Dermis blood vessel endothelial cell (primary cell): ENCODE measurements around the gene PARD3B. TPM values are rescaled to one million over a fixed set of nuclear protein-coding genes. Genes with fewer than 3 reads are reported as not detected.
"Not testable (repeated sequence)": the region's sequence is repeated elsewhere in the genome, so short reads cannot be mapped to it uniquely, and the experiment has no call there.

Experiments used
- DNase-seq: peaks from one replicate; pipeline ENCODE4 v3.0.0; 2010
- total RNA-seq: library from RNA; depleted of rRNA; stranded (reverse); fragments of >200 nt; gene quantifications from 2 replicates; pipeline ENCODE4 v1.2.3, GENCODE V29; 2014

PARD3B gene
- total RNA-seq, 1 donor from 2014 or later = 13.3 TPM

DNA sequence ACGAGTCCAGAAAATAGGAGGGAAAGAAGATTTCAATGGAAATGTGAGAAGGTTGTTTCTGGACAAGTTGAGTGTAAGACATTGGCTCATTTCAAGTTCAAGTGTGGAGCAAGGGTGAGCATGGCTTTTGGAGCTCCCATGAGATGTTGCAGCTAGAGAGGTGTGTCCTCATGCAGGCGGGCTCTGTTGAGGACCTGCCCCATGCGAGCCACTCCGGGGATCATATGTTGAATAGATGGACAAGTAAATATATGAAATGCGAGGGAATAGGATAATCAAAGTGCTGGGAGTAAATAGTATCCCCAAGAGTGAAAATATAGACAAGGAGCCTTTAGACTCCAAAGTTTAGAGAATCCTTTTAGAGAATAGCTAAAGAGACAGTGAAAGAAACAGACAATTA lies 936.6 kb downstream of the PARD3B start:
- no peak for DNase-seq

DNA sequence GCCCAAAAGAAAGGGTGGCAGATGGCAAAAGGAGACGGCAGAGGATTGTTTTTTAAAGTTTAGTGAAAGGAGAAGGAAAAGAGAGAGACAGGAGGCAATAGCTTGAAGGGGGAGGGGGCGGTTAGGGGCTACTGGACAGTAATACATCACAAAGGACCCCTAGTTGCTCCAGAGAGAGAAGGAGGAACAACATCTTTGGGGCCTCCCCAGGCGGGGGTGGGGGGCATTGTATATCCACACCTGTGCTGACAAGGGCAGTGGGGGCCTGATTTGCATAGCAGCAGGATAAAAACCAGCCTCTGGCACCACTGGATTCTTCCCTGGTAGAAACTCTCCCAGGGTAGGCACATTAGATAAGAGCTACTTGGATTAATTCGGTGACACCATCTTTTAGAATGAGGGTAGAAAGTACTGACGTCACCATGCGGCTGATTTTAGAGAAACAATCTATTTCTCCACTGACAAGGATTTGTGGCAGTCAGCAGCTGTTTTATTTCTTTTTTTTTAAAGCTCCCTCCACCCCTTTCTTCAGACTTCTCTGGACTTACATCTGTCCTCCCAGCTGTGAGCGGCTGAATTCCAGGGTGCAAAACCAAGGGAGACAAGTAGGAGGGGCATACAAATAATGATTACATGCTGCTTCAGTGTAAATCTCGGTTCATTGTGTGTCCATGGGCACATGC lies 937.3 kb downstream of the PARD3B start:
- DNase-seq = no peak

DNA sequence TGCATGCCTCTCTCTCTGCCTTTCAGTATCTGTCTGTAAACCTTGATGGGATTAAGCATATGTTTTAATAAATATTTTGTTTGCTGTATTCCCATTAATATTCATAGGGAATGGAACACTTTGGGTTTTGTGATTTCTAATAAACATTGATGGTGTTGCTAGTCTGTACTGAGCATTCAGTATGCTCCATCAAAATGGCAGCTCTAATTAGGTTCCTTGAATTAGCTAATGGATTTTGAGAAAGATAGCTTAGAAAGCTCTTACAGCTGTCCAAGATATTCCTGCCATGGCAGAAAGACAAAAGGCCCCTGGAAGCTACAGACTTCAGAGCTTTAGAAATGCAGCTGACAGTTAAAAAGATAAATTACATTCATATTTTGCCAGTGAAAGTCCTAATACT lies 937.8 kb downstream of the PARD3B start:
- DNase-seq = no peak

DNA sequence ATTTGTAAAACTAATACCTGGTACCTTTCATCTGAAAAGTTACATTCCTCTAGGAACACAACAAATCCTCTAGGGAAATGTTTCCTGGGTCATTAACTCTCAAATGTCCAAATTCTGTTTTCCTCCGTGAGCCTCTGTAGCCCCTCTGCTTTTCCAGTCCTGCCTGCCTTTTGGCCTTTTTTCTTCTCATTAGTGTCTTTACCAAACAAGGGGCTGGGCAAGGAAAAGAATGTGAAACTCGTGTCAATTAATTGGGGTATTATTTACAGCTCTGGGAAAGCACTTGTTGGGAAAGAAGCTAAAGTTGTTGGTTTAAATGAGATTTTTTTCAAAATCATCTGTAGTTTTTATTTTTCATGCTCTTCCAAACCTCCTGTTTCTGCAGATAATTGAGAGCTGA lies 938.9 kb downstream of the PARD3B start:
- no peak for DNase-seq

DNA sequence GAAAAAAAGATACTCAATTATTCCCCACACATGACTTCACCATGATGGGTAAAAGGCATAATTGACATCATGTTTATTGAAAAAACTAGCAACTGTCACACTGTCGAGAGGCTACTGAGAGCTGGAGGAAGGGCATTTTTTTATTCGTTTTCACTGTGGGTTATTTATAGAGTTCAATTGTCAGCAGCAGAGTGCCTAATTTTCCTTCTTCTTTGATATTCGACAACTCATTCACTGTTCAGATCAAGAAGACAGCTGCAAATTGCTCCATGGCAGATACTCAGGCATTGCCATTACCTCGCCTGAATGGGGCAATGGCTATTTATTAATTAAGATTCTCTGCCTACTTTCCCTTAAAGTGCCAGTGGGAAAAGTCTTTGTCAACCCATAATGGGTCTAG lies 939.5 kb downstream of the PARD3B start:
- DNase-seq = no peak

DNA sequence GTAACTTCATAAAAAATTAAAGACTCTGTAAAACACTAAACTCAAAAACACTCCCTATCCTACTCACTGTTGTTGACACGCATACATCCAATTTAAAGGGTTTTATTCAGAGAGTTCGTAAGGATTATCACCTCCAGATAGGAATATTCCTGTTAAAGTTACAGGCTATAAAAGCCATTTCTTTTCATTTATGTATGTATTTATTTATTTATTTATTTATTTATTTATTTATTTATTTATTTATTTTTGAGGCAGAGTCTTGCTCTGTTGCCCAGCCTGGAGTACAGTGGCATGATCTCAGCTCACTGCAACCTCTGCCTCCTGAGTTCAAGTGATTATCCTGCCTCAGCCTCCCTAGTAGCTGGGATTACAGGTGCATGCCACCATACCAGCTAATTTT lies 948.3 kb downstream of the PARD3B start:
- DNase-seq = not testable (repeated sequence)

DNA sequence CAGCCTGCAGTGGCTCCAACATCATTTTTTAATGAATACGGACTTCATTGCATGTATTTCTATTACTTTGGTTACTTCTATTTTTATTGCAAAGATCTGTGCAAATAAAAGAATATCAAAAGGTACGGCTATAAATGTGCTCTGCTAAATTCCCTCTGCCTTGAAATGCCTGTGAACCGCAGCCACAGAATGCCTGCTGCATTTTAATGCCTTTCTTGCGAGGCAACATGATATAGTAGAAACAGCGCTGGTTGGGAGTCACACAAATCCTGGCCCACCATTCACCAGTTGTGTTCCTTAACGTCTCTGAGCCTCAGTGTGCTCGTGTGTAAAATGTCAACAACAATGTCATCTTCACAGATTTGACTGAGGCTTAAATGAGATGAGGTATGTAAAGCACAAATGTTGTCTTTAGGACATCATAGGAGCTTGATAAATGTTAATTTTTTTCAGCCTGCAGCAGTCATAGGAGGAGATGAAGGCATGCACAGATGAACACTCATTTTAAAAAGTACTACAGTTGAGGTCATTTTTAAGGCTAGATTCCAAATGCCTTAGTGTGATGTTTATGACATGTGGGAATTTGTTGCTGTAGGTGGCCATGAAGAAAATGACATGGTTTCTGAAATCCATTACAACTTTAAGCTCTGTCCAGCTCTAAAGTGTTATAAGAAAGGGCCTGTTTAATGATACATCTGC lies 949.4 kb downstream of the PARD3B start:
- no peak for DNase-seq

DNA sequence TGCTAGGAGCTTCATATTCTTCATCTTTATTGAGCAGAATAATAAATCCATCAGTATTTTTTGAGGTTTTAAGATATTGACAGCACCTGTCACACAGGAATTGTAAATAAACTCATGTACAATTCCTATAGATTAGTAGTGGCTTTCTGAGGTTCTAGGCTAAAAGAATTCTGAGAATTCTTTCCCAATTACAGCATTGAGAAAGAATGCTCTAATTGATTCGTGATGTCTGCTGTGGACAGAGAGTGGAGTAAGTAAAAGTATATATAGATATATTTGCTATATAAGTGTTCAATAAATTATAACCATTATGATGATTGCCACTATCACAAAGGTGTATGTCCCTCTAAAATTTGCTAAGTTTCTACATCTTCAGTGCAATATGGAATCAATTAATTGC lies 950.5 kb downstream of the PARD3B start:
- DNase-seq = no peak

DNA sequence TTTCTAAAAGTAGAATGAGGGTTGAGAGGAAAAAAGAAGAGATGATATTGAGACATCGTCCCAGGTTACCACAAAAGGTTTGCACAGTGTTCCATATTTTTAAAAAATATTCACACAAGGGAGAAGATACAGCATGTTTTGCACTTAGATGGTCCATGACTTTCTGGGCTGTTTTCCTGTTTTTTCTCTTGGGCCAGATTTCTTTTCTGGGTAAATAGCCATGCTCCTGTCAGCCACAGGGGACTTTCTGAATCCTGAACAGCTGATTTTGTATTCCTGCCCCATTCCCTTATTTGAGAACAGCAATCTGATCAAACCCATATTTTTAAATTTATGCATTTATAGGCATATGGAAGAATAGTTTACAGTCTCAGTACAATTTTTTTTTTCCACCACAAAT lies 951.1 kb downstream of the PARD3B start:
- no peak for DNase-seq

DNA sequence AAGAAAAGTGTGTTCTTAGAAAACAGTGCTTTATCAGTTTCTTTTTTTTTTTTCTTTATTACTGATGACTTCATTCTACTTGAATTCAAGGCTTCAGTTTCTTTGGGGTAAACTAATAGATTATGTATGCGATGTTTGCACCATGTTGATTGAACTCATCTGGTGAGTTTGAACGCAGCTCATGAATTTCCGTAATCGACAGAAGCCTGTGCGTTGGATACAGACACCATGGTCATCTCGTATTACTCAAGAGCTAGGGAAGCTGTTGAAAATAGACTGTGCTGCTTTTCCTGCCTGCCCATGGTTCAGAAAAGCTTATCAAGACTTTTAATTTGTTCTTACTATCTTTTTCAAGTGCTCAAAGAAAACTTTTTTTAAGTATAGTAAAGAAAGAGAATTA lies 951.5 kb downstream of the PARD3B start:
- DNase-seq = no peak

DNA sequence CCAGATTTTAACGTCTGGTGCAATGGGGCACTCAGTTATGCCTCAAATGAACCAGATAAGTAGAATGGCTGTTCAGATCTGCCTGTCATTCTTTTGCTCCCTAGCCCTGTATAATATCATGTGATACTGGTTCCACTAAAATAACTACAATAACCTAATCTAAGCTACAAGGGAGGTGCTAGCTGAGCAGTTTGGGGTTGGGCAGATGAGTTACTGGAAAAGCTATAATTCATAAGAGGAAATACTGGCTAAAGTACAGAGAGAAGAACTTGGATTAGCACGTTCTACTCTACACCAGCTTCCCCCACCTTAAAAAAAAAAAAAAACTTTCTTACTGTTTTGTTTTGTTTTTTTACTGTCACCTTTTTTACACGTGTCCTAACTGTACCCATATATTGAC lies 953.7 kb downstream of the PARD3B start:
- no peak for DNase-seq

DNA sequence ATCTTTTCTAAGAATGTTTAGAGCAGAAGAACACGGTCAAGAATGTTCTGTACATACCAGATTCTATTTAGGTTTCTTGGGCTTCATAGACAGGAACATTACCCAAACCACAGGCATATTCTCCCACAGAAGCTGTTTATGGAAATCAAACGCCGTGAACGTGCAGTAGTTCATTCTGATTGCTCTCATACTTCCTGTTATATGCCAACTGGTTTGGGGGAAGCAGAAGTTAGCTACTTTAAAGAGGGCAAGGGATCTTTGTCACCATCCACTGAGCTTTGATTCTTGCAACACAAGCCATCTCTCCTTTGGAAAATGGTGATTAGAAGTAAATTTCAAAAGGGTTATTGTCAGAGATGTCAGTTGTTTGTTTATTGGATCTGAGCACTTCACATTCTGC lies 954.8 kb downstream of the PARD3B start:
- DNase-seq = no peak

DNA sequence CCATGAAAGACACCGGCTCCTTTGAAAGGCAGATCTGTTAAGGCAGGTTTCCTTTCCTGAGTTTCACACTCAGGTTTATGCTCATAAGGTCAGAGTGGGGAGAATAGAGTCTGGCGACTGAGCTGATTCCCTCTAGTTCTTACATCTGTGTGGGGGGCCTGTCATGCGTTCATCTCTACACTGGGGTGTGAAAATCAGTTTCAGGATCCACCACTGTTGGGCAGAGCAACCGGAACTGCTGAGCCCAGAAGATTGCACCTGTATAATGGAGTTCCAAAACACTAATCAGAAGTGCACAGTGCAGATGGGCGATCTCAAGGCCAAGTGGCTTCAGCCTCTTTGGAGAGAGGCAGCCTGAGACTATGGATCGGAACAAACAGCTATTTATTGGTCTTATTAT lies 955.7 kb downstream of the PARD3B start:
- no peak for DNase-seq

DNA sequence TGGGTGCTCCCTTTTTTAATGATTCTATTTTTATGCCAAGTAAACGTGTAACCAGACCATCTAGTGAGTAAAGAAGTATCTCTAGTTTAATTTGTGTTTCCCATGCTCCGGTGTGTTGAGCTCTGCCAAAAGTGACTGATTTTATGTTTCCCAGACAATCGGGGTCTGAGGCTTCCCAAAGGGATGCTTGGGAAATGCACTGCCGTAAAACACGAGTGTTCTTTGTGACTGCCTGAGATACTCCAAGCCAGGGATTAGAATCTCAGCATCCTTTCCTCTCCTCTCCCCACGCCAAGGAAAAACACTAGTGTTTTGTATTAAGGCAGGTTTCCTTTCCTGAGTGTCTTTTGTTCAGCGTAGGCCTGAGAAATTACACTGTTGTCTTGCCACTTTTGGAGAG lies 956.6 kb downstream of the PARD3B start:
- no peak for DNase-seq

DNA sequence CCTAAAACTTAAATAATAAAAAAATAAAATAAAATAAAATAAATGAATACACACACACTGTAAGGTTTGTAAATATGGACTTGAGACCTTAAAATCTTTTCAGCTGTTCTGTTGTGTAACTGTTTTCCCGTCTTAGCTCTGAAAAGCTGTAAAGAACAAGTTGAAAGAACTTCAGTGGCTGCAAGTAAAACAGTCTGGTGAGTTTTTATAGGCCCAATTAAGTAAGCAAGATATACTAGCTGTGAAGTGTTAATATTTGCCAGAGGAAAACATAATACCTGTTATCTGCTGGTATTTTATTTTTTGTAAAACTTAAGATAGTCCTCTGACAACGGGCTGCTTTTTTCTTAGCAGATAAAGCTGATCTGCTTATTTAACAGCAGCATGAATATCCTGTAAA lies 960.1 kb downstream of the PARD3B start:
- DNase-seq = no peak

DNA sequence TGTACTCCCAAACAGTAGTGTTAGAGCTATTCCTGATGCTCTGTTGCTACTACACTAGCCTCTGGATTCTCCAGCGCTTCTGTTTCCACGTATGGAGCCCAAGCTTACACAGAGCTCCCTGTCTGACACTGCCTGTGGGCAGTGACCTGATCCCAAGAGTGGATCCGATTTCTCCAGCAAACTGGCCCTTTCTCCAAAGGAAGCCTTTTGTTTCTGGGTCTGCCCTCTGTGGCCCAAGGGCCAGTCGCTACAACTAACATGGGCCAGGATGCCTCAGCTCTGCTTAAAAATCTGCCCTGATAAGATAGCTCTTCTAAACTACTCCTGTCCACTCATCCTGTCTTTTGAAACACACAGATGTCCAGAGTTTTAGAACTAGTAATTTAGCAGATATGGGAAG lies 964.4 kb downstream of the PARD3B start:
- no peak for DNase-seq

DNA sequence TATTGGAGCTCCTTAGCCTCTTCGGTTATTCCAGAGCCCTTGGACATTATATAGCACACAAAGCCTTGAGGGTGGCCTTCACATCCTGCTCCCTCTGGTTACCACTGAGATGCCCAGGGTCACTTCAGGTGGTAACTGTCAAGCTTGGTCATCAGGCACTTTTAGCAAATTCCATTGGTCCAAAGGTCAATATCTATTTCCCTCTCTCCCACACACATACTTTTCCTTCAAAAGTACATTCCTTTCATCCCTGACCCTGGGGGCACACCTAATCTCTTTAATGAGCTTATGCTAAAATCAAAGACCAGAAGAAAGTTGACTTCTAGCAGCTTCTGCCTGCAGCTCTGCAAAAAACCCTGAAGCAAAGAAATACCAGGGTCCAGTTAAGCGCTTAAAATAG lies 965.1 kb downstream of the PARD3B start:
- no peak for DNase-seq

DNA sequence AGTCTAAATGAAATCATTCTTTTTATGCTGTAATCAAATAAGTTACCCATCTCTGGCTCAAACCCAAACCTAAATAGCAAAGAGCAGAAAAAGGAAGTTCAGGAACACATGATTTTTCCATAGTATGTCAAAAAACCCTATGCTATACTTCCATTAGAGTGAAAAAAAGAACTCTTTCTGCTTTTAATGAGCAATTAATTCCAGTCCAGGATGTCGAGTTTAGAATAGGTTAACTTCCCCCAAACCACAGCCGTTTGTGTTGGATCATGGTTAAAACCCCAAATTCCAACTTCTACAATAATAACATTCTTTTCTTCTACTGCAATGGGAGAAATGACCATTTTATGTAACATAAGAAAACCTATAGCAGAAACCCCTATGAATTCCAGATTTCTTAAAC lies 965.9 kb downstream of the PARD3B start:
- no peak for DNase-seq

DNA sequence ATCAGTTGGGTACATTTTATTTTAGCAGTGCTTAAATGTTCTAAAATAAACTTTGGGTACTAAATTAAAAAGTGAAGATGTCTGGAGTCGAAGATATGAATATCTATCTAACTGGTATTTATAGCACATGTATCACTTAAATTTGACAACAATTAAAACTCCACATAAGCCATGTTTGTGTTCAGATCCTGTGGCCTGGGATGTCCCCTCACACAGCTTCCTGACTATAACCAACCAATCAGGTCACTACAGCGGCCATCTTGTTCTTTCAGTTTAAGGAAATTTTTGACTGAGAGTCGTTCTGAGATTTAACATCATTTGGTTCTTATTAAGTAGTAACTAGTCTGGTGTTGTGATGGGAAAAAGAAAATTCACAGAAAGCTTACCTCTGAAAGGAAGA lies 966.4 kb downstream of the PARD3B start:
- DNase-seq = no peak

DNA sequence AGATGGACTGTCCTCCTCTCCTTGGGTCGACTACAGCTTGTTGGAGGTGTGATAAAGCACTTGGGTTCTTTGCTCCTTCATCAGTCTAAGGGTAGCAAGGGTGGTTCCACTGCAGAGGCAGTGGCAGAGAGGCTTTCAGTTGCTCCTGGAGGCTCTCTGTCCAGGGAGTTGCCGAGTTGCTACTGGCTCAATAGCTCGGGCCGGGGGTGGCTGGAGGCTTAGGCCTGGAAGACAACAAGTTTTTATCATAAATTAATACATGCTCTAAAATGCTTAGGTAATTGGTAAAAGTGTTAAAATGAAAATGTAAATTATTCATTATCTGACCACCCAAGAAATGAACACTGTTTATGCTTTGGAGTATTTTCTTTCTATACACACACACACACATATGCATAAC lies 975.0 kb downstream of the PARD3B start:
- no peak for DNase-seq

DNA sequence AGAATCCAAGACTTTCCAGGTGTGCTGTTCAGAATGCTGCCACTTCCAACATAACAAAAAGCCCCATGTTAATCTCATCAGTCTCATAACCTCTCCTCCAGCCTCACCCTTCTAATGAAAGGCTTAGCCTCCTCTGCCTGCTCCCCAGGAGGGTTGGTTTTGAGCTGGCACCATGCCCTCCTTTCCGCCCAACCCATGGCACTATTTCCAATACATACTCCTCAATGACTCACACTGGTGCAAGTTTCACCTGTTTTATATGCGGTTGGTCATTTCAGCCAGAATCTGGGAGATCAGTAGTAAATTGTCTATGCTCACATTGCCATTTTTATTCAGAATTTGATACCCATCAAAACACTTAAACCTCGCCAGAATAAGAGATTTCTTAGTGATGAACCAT lies 979.4 kb downstream of the PARD3B start:
- no peak for DNase-seq

DNA sequence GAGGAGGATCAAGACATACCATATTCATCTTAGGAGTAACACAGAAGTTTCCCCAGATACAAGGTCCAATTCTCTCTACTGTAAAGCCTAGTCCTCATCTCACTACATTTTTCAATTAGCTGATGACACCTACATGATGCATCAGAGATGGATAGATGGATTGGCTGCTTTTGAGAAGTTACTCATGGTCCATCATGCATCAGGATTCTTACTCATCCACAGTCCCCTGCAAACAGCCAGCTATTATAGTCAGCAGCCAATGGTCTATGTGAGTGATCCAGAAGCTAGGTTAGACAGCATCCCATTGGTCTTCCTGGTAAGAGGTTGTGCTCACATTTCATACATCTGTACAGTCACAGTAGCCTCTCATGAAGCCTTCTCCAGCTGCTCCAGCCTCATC lies 982.5 kb downstream of the PARD3B start:
- no peak for DNase-seq

DNA sequence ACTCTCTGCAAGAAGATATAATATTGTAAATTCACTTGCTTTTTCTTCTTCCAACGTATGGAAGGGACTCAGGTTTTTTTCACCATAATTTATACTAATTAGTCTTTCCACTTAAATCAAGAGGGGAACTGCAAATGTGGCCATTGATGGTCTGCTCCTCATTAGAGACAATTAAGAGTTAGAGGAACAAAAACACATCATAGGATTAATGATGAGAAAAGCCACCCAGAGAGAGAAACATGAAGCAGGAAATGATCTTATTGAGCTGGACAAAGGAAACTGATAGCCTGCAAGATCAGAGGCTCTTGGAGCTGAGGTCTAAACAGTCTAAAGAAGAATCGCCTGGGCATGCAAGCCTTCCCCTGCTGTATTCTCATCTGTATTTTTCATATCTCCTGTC lies 985.8 kb downstream of the PARD3B start:
- DNase-seq = no peak

DNA sequence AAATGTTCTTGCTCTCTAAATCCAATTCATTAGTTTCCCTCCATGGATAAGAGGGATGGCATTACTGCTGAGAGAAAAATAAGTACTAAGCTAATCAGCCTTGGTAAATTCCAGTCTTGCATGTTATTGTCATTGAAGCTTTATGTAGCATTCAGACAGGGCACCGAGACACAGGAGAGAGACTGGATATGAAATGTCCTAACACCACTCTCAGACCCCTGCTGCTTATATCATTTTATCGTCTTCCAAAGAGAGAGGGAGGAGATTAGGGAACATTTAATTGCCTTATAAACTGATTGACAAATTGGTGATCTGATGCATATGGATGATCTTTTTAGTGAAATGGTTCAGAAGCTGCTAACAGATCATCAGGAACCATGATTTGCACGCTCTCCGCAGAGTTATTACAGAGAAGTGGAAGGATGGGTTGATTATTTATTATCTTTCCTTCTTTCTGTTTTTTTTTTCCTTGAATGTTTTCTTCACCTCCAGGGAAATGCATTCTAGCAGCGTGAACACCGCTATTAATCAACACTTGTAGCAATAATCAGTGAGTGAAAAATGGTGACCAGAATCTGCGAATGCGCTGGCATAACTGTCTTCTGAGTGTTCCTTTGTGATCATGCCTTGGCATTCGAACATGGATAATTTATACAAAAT lies 986.3 kb downstream of the PARD3B start:
- no peak for DNase-seq
